ENCODE data around the gene SLC25A30. TPM values are rescaled to one million over a fixed set of nuclear protein-coding genes. Genes with fewer than 3 reads are reported as not detected.
"Not testable (repeated sequence)": the region's sequence is repeated elsewhere in the genome, so short reads cannot be mapped to it uniquely, and the experiment has no call there.

SLC25A30 gene
- total and polyA plus RNA-seq, 12 donors, result 3.4 to 45.6 (median 19.0) TPM

- H3K36me3 ChIP-seq (replicated peaks in 1 of 2), result peaks cover 0 to 48% of the 10 kb centered on the region in 2 donors
- no peak overlapping the region for H3K27ac ChIP-seq
- no peaks in the 10 kb centered on the region for H3K4me1 ChIP-seq (replicated peaks in 1 of 2)
- intact Hi-C loops (cut with DNase I), result no loop called here
- H3K9me3 ChIP-seq (replicated peaks in 1 of 3), result no peaks in the 10 kb centered on the region
- DNase-seq, result no peak
- WGBS, 4 donors, result 61 to 86% (median 67%) methylated on average over 1 to 2 of the region's 2 CpGs
- H3K4me3 ChIP-seq, result no peak overlapping the region
- TF ChIP-seq CTCF (IDR thresholded peaks at IDR 0.05) (no peak), POLR2A (IDR thresholded peaks at IDR 0.05) (no peak)
- H3K27me3 ChIP-seq, result no peaks in the 10 kb centered on the region
Measured at GRCh38 chr13:45349438-45349837, 68.7 kb downstream of the SLC25A30 start.

- H3K27ac ChIP-seq; H3K27me3 ChIP-seq; DNase-seq; H3K9me3 ChIP-seq (replicated peaks in 1 of 3); H3K4me3 ChIP-seq; intact Hi-C loops (cut with DNase I): not testable (repeated sequence)
- peaks cover 13 to 15% of the 10 kb centered on the region in 2 donors for H3K4me1 ChIP-seq (replicated peaks in 1 of 2)
- H3K36me3 ChIP-seq (replicated peaks in 1 of 2), result peaks cover 0 to 35% of the 10 kb centered on the region in 2 donors
- 95 to 98% (median 97%) methylated on average over 8 of the region's 8 CpGs for WGBS, 4 donors
Measured at GRCh38 chr13:45344064-45344463, 74.1 kb downstream of the SLC25A30 start.

Other genes with a start within 250 kb of the SLC25A30 start
- gene KCTD4, start 217.3 kb downstream of the SLC25A30 start, total RNA-seq, result not detected
- under 1 TPM in 1 of 3 donors, not detected in 2; 0.10 TPM for gene KCTD4, start 217.3 kb downstream of the SLC25A30 start, polyA plus RNA-seq
- 1,000 to 10,000 TPM; 1,778 to 5,574 (median 3,785) TPM for gene TPT1, start 77.2 kb downstream of the SLC25A30 start, total RNA-seq
- gene TPT1, start 77.2 kb downstream of the SLC25A30 start, polyA plus RNA-seq, result 1,000 to 10,000 TPM; 4,931 to 8,150 (median 5,619) TPM
- 10 to 100 TPM; 22.3 to 57.1 (median 35.4) TPM for gene COG3, start 46.6 kb upstream of the SLC25A30 start, total RNA-seq
- 10 to 100 TPM; 21.9 to 70.1 (median 32.7) TPM for gene COG3, start 46.6 kb upstream of the SLC25A30 start, polyA plus RNA-seq
- gene ERICH6B, start 197.4 kb upstream of the SLC25A30 start, total RNA-seq, result under 1 TPM in 1 of 9 donors, not detected in 8; 0.06 TPM
- gene ERICH6B, start 197.4 kb upstream of the SLC25A30 start, polyA plus RNA-seq, result not detected